HG02885 (cell line): ENCODE data around the gene ZNF566.

ENCODE experiments used
- ATAC-seq: cut with Tn5 transposase; IDR thresholded peaks from one replicate; pipeline ENCODE4 v1.9.1; 2021; ENCODE audit warnings: mild to moderate bottlenecking; ENCODE audit not compliant: unreplicated experiment, poor library complexity

Gene ZNF566

DNA sequence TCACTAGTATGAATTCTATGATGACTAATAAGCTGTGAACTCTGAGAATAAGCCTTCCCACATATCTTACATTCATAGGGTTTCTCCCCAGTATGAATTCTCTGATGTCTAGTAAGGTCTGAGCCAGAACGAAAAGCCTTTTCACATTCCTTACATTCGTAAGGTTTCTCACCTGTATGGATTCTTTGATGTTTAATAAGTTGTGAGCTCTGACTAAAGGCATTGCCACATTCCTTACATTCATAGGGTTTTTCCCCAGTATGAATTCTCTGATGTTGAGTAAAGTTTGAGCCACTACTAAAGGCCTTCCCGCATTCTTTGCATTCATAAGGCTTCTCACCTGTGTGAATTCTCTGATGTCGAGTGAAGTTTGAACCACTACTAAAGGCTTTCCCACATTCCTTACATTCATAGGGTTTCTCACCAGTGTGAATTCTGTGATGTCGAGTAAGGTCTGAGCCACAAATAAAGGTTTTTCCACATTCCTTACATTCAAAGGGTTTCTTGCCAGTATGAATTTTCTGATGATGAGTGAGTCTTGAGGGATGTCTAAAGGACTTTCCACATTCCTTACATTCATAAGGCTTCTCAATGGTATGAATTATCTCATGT, 40.2 kb downstream of the ZNF566 start:
- ATAC-seq, result no peak

GRCh38 chr19:36441339-36441738, 48.0 kb downstream of the ZNF566 start:
- ATAC-seq, result no peak

GRCh38 chr19:36436531-36436930, 52.8 kb downstream of the ZNF566 start:
- no peak for ATAC-seq

DNA sequence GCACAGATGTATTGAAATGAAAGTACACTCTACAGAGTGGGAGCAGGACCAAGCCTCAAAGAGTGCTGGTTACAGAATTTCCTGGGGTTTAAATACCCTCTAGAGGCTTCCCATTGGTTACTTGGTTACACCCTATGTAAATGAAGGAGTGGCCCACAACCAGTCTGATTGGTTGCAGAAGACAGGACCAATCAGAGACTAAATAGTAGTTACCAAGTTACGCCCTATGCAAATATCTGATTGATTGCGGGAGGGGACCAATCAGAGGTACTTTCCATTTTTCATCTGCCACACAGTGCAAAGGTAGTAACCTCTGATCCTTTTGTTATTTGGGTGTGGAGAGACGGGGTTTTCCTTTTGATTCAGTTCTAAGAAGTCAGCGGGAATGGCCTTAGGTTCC, 65.4 kb downstream of the ZNF566 start:
- no peak for ATAC-seq

GRCh38 chr19:36421749-36422481, 67.4 kb downstream of the ZNF566 start:
- no peak for ATAC-seq

GRCh38 chr19:36420961-36421748, 68.2 kb downstream of the ZNF566 start:
- no peak for ATAC-seq

GRCh38 chr19:36418287-36419001, 70.9 kb downstream of the ZNF566 start, which contains the start of gene ZFP82:
Gene ZFP82 (minus strand): TSS chr19:36418644. CDS start chr19:36409789, 8,855 bp downstream.
- ATAC-seq, result peak; percentile 71

GRCh38 chr19:36417752-36418286, 71.5 kb downstream of the ZNF566 start:
- no peak for ATAC-seq

DNA sequence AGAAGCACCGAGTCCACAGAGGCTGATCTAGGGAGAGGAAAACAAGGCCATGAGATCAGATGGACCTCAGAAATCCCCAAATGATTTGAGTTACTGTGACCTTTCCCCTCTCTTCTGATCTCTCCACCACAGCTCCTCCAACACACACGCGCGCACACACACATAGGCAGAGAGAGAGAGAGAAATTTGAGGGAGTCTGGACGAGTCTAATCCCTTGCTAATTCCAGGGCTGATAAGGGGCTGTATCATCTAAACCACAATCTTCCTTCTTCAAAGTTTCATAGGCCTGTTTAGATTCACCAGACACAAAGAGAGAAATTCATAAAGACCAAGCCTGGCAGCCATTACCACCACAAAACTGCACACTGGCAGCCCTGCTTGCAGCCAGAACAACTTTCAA, 79.5 kb downstream of the ZNF566 start:
- no peak for ATAC-seq

DNA sequence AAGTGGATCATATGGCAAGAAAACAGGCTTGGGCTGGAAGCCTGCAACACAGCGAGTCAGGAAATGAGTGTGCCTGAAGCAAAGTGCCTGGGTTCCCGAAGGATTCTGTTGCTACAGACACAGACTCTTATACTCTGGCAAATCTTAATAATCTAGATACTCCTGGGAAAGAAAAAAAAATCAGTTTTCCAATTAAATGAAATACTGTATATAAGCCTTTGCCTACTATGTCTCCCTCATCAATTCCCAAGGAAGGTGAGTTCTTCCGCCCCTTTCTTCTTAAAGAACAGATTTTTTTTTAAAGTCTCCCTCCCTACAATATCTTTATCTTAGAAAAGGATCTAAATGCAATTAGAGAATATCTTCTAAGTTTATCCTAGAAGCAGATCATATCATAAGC, 81.3 kb downstream of the ZNF566 start:
- ATAC-seq, result no peak

- no peak for ATAC-seq
Measured at GRCh38 chr19:36404498-36404897, 84.9 kb downstream of the ZNF566 start.

GRCh38 chr19:36401475-36401874, 87.9 kb downstream of the ZNF566 start:
- no peak for ATAC-seq

- ATAC-seq, result no peak
Measured at GRCh38 chr19:36398571-36398970, 90.8 kb downstream of the ZNF566 start.
